Right lung (tissue), 5 donors: ENCODE data around the gene ELMOD1. TPM values are rescaled to one million over a fixed set of nuclear protein-coding genes. Genes with fewer than 3 reads are reported as not detected.

Experiments
- DNase-seq, 2 donors: peaks; one replicate each; pipeline ENCODE4 v3.0.0-alpha.2; 2013
- polyA plus RNA-seq, 5 donors: library from polyadenylated mRNA; unstranded; fragments of 120-200 nt; gene quantifications; one replicate each; pipeline versions ENCODE4 v1.2.1 to v1.2.3, GENCODE V29; 2013; ENCODE audit warnings: inconsistent platforms in 1 of 5, low replicate concordance in 1 of 5; ENCODE audit not compliant: insufficient read length in 5 of 5, insufficient read depth in 1 of 5

The ELMOD1 gene
- polyA plus RNA-seq, 5 donors, result 3.8 to 7.9 (median 6.1) TPM

DNA sequence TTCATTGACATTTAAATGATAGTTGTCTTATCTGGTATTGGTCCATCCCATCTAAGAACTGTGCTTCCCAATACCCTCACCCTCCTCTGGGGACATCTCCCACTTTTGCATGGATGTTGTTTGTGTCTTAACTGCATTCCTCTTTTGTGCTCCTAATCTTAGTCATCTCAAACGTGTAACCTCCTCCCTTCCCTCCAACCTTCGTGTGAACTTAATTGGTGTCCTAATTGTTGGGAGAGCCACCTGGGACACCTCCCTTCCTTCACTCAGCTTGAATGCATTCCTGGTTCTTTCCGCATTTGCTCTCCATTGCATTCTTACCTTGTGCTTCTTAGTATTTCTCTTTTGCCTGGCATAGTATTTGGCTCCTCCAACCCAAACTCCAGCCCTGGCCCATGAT lies 9.8 kb upstream of the ELMOD1 start:
- no peak for DNase-seq

DNA sequence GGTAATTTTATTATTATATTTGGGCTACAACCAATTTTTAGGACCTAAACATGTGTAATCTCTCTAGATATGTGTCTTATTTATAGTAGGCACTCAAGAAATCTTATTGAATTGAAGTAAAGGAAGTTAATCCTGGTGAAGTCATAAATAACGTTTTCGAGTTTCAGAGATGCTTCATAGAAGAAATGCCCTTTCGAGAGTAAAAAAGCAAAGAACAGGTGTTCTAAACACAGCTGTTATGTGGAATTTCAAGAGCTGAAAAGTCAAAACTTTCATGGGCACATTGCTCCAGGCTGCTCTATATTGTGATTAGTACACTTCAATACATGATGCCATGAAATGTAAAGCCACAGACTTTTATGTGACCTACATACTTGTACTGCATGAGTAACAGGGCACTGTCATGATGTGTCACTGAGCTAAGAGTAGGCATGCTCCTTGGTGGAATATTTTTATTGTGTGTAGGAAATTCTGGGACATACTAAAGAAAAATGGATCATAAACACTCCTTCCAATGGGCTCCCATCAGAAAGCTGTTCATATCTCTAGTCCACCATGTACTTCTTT lies 7.2 kb upstream of the ELMOD1 start:
- DNase-seq, result no peak

DNA sequence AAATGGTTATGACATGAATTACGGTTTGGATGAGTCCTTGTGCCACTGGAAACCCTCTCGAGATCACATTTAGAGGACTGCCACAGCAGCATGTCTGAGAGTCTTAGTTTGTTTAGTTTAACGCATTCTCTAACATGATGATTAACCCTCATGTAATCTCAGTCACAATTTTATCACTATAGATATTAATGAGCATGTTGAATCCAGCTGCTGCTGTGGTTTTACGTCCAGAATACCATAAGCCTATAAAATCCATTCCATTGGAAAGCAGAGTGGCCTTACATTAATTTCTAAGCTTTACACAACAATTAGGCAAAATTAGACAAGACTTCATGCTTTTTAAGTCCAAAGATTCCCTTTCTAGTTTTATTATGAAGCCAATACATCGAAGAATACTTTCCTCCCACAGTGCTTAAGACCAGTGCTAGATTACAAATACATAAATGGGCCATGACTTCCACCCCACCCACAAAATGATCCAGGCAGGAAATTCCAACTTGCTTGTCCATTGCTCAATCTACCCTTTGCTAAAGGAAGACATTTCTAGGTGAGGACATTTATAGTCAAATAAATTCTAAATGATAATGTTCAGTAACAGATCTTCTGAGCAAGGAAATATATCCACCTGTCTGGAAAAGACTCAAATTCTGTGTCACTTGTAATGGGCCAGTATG lies 3.5 kb upstream of the ELMOD1 start:
- no peak for DNase-seq

DNA sequence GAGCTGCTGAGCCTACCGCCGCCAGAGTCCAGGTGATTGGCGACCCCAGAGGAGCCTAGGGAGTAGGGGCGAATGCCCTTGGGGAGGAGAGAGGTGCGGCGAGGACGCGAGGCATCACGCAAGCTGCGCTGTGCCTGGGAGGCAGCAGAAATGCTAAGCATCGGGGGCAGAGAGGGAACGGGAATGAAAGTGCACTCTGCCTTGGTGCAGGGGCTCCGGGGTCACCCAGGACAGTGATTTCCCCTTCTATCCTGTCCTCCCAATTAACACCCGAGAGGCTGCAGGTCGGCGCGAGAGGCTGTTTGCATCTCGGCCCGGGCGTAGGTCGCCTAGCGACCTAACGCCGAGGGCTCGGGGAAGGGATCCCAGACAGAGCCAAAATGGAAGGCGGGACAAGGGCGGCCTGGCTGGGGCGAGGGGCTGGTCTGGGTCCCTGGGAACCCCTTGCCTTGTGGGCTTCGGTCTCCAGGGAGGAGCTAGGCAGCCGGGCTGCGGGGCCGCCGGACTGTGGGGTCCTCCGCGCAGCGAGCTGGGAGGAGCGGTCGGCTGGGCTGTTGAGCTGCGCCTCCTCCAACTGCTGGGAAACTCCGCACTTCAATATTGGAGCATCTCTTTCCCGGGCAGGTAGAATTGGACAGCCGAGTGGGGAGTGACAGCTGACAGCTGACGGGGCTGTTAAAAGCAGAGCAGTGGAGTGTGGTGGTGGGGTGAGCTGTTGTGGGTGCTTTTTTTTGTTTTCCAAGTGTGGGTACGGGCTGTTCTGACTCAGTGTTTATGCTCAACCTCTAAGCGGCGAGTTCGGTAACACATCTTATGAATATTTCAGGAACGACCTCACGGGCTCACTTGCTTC lies 657 bp downstream of the ELMOD1 start:
- no peak for DNase-seq

DNA sequence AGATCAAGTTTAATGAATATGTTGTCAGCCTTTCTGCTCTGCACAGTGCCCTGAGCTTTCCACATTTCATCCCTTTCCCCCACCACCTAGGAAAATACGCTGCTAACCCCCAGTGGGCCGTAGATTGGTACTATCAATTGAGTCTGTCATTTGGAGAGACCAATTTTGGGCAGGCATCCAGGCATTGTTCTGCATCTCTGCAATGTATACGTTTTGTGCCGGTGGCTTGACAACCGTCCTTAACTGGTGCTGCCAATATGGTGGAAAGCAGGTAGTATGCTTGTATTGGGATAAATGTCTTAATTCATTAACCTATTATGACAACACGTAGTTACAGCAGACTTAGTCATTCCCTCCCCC lies 1.3 kb downstream of the ELMOD1 start:
- no peak for DNase-seq

DNA sequence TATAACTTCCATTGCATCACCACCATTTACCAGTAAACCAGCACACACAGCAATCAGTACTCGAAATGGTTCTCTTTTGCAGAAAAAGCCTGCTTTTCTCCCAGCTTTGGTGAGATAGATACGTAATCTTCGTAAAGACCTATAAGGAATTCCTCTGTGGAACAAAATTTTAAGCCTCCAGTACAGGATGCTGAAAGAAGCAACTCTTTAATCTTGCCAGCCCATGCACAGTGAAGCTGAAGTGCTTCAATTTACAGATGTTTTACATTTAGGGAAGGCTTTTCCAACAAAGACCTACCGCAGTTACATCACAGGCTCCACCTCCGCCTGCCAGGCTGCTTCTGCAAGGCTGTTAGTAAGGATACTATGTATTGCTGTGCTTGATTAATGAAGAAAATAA lies 1.9 kb downstream of the ELMOD1 start:
- DNase-seq, result no peak

DNA sequence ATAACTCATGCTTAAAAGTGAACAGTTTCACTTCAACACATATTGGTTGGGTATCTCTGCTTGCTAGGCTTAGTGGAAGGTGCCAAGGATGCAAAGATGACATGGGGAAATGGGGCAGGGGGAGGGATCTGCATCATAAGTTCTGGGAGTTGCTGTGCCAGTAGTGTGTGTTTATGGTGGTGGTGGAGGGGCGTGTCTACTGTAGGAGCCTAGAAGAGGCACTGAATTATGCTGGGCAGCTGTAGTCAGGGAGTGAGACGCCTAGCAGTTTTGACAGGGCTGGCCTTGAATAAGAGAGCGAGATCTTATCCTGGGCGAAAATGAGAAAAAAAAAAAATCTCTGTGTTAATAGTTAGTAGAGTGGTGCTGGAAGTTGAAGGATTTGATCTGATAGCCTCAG lies 3.0 kb downstream of the ELMOD1 start:
- DNase-seq, result no peak

DNA sequence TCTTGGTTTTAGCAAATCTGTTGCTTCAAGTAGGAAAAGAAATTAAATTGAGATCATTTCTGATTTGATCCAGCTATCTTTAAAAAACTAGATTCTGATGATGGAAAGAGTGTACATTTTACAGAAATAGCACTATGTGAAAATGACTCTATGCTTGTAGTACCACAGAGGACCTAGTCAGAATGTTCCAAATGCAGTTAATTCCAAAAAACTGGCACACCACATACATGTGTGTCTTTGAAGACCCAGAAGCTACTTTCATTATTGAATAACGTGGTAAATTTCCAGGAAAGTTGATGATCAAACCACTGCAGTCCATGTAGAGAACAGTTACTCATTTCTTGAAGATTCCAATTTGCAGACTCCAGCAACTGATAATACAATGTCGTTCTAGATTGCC lies 3.8 kb downstream of the ELMOD1 start:
- no peak for DNase-seq

DNA sequence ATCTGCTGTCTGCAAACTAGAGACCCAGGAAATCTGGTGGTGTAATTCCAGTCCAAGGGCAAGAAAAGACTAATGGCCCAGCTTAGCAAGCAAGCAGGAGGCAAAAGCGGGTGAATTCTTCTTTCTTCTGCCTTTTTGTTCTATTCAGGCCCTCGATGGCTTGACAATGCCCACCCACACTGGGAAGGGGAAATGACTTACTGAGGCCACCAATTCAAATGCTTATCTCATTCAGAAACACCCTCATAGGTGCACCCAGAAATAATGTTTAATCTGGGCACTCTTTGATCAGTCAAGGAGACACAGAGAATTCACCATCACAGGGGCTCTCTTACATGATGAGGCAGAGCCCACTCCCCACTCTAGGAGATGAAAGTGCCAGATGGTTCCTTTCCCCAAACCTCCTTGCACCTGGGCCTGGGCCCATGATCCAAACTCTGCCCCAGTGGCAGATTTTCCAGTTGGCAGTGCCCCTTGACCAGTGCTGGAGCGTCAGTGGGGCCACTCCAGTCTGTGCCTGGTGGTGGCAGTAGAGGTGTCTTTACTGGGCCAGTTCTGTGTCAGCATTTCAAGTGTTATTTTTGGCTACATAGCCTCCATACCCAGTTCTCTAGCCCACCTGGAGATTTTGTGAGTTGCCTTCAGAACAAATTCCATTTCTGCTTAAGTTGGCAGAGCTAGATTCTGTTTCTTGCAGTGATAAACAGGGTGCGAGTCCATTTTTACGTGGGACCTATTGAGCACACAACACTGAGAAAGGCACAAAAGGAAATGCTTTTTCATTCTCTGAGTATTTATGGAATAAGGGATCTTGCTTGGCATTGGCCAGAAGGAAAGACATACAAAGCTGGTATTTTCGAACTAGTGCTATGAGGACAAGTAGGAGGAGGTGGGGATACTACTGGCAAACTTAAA lies 7.5 kb downstream of the ELMOD1 start:
- DNase-seq, result no peak

DNA sequence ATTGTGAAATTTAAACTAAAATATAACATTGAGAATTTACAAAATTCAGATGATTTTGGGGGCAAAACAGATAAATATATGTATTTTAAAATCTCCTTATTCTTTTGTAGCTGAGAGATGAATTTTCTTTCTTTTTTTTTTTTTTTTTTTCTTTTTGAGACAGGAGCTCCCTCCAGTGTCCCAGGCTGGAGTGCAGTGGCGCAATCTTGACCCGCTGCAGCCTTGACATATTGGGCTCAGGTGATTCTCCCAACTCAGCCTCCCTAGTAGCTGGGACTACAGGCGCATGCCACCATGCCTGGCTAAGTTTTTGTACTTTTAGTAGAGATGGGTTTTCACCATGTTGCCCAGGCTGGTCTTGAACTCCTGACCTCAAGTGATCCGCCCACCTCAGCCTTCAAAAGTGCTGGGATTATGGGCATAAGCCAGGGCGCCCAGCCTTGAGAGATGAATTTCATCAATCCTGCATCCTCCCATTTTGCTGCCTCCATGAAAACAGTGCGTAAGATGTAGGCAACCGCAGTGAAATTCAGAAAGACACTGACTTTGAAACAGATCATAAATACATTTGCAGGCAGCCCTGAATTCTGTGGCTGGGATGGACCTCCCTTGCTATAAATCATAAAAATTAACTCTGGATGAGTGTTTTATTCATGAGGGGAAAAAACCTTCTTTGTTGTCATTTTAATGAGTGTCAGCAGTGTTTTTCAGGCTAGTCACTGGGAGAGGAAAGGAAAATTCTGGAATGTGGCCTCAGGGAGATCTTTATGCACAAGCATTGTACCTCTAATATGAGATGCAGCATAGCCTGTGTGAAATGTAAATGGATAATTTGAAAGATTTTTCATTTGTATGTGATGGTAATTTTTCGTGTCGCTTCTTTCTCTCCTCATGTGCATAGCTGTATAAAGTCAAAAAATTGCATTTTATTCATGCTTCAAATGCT lies 14.4 kb downstream of the ELMOD1 start:
- DNase-seq, result no peak

DNA sequence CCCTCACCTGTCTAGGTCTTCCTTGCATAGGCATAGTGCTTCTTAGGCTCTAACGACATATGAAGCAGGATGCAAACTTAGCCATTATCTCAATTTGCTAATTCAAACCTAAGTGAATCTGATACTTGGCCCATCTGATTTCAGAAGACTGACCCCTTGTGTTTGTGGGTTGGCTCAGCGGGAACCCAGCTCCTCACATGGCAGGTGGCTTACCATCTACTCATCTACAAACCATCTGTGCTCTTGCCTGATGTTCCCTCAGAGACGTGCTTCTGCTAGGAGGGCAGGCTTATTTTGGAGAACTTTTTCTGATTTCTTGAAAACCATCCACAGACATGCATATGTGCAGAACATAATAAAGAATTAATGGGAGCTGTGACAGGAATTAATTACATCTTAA lies 15.2 kb downstream of the ELMOD1 start:
- DNase-seq, result no peak

DNA sequence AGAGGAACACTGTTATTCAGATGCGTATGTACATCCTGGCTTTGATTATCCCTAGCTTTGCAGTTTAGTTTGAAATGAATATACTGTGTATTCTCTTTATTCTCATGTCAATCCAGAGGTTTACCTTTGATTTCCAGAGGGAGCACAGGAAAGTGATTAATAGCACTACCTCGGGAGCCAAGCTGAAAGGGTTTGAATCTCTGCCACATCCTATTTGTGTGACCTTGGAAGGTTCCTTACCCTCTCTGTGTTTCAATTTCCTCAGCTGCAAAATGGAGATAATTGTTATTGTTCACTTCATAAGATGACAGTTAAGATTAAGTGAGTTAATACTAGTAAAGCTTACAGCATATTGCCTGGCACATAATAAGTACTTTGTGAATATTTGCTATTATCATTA lies 17.9 kb downstream of the ELMOD1 start:
- DNase-seq, result no peak

DNA sequence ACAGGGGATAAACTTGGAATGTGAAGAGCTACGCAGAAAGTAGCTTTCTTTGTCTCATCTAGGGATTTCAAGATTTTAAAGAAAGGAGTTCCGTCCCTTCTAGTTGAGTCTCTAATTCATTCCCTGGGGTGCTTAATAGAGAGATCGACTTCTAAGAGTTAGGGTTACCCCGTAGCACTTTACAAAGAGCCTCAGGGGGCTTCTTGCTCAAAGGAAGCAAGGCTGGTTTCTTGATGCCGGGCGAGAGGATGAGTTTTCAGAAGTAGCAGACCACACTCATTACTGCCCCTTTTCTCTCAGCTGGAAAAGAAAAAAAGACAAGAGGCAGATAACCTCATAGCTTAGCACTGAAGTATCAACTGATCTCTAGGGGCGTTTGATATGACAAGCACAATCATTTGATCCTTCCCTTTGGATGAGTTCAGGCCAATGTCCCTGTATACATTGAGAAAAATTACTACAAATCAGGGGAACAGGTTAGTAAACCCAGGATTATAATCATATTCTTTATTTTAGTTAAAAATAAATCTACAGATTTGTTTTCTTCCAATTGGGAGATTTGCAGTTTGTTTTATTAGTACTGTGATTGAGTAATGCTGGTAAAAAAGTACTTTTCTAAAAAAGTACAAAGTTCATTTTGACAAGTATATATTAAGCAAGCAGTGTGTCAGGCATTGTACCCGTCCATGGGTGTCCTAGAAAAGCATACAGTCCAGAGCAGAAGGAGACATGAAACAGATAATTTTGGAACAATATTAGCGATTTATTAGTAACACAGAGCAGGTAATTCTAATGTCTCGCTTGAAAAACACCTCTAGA lies 18.7 kb downstream of the ELMOD1 start:
- no peak for DNase-seq

DNA sequence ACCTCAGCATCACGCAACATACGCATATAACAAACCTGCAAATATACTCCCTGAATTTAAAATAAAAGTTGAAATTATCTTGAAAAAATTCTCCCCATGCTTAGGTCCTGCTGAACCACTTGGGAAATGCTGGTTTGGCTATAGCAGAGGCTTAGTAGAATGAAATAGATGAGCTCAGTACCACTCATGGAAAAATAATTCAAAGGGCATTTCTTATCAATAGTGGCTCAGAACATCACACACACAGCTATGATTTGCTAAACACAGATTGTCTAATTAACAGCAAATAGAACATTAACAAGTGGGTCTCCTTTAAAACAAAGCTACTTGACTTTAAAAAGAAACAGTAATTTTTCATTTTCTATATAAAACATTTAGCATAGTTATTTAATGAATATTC lies 21.5 kb downstream of the ELMOD1 start:
- no peak for DNase-seq

DNA sequence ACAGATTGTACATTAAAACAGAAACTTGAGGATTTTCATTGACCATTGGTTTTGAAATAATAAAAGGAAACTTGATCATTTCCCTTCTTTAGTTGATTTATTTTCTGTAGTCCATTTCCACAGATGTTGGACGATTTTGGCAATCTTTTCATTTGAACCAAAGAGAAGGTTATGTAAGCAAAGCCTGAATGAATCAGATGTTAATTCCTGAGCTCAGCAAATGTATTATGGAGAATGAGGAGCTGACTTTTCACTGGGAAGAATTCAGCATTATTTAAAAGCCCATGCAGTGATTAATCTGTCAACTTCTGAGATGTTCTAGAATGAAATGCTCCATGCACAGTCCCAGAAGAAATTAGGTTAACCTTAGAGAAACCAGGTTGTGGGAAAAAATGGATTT lies 29.0 kb downstream of the ELMOD1 start:
- no peak for DNase-seq

DNA sequence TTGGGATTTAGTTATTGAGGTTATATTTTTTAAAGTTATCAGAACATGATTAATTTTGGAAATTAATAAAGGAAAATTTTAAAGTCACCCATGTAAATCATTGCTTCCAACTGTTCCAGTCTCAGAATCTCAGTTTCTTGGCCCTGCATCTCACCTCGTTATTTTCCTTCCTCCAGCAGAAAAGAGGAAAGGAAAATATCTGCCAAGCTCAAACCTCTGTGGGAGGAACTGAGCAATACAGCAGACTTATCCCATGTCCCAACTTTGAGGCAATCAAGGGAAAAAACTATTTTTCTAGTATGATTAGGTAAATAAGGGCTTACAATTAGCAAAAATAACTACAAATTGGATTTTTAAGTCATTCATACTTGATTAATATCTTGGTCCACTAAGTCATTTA lies 30.1 kb downstream of the ELMOD1 start:
- no peak for DNase-seq

DNA sequence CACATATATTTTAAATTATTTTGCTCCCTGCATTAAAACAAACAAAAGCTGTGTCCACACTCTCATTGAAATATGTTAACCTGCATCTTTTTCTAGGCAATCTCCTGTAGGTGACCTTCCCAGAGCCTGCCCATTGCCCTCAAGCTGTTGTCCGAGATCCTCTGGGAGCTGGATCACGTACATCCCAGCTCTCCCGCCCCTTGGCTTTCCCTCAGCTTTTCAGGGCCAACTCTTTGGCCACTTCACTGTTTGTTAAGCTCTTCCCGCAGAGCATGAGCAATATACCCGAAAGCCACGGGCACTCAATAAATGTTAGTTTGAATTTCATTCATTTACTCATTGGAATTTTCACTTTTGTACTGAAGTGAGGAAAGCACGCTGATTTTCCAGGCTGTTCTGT lies 32.2 kb downstream of the ELMOD1 start:
- no peak for DNase-seq

DNA sequence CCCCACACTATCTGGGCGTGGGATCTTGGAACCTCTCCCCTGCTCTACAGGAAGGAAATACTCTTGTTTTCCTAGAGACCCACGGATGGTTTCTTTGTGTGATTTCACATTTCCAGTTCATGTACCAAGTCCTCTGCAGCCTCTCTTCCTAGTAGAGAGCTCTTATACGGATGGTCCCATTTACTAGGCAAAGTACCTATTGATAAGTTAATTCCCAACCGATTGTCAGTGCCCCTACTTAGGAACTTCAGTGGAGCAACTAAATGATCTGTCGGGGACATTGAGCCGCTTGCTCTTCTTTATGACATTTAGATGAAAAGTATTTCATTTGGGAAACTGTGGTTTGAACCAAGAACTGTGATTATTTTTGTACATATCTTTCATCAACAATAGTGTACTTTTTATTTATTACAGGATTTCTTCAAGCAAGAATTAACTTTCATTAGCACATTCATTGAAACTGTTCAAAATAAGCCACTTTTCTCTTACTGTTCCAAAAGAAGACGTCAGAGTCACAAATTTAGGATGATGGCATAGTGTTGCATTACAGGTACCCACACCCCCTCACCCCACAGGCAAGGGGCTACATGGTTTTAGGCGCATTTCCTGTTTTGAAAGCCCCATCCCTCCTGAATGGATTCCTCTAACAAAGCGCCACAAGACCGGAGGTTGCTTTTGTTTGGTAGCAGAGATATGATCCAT lies 34.2 kb downstream of the ELMOD1 start:
- no peak for DNase-seq

DNA sequence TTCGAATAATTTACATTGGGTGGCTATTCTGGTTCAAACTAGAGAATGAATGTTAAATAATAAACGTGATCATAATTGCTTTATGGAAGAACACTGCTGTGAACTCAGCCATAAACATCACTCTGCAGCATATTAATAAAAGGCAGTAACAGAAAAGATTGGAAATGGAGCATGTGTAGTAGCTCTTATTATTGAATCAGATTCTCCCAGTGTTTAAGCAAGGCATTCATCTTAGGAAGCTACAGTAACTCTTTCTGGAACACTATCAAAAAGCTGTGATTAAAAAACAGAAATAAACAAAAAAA lies 34.7 kb downstream of the ELMOD1 start:
- no peak for DNase-seq

DNA sequence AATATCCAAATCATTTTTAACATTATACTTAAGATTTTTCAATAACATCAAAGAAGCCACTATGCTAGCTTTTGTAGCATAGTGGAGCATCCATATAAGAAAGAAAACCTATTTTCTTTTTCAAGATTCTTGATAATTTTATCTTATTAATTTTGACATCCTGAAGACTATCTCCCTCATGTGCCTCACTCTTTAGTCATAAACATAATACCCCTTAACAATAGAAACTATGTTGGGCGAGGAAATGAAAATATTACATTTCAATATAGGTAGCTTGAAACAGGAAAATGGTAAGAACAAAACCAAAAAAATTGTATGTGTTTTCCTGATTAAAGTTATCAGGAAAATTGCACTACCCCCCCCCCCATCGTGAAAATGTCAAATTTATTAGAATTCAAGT lies 40.1 kb downstream of the ELMOD1 start:
- no peak for DNase-seq
